Mesothelial cell of epicardium (in vitro differentiated cells): ENCODE data around the gene UBTF. TPM values are rescaled to one million over a fixed set of nuclear protein-coding genes. Genes with fewer than 3 reads are reported as not detected.

Source experiments
- DNase-seq, 2 experiments: peaks; one replicate each; pipeline ENCODE4 v3.0.0; 2021; ENCODE audit warnings: low spot score in 2 of 2; ENCODE audit not compliant: unreplicated experiment in 2 of 2
- H3K27ac Mint-ChIP-seq: 2 replicates; pipeline ENCODE4 v1.8.0; 2021; ENCODE audit warnings: mixed read lengths
- H3K27me3 Mint-ChIP-seq: 2 replicates; pipeline ENCODE4 v1.8.0; 2021; ENCODE audit warnings: low read depth, mixed read lengths
- H3K36me3 Mint-ChIP-seq: 2 replicates; pipeline ENCODE4 v1.8.0; 2021; ENCODE audit warnings: mixed read lengths
- H3K4me1 Mint-ChIP-seq: 2 replicates; pipeline ENCODE4 v1.8.0; 2021; ENCODE audit warnings: mixed read lengths
- H3K4me3 Mint-ChIP-seq: 2 replicates; pipeline ENCODE4 v1.8.0; 2021; ENCODE audit warnings: mild to moderate bottlenecking, moderate library complexity, mixed read lengths
- H3K9me3 Mint-ChIP-seq: 2 replicates; pipeline ENCODE4 v1.8.0; 2021; ENCODE audit warnings: mixed read lengths
- CTCF ChIP-seq: fragments of 200-600 bp; sonication (generic); IDR thresholded peaks from one replicate; pipeline ENCODE4 v1.5.0; 2021; ENCODE audit warnings: antibody characterized with exemption; ENCODE audit not compliant: unreplicated experiment
- total RNA-seq: library from RNA; stranded (reverse); gene quantifications from 3 replicates; pipeline ENCODE4 v1.2.1, GENCODE V29; 2021

Gene UBTF
- total RNA-seq, 1 donor from 2014 or later = 119 TPM

GRCh38 chr17:44263345-44263902 lies 43.9 kb upstream of the UBTF start:
- H3K4me1 Mint-ChIP-seq = no peaks in the 10 kb centered on the region
- peaks cover 13% of the 10 kb centered on the region for H3K27me3 Mint-ChIP-seq
- H3K9me3 Mint-ChIP-seq = no peaks in the 10 kb centered on the region
- H3K4me3 Mint-ChIP-seq = no peak overlapping the region
- DNase-seq = no peak
- H3K27ac Mint-ChIP-seq = no peak overlapping the region
- H3K36me3 Mint-ChIP-seq = no peaks in the 10 kb centered on the region
- no peak for TF ChIP-seq CTCF

- no peaks in the 10 kb centered on the region for H3K9me3 Mint-ChIP-seq
- no peak for DNase-seq
- no peak overlapping the region for H3K27ac Mint-ChIP-seq
- no peak for TF ChIP-seq CTCF
- peaks cover 12% of the 10 kb centered on the region for H3K27me3 Mint-ChIP-seq
- no peaks in the 10 kb centered on the region for H3K4me1 Mint-ChIP-seq
- no peaks in the 10 kb centered on the region for H3K36me3 Mint-ChIP-seq
- H3K4me3 Mint-ChIP-seq = no peak overlapping the region
These were observed 43.3 kb upstream of the UBTF start for GRCh38 chr17:44262654-44263225.

GRCh38 chr17:44260296-44260695 lies 40.8 kb upstream of the UBTF start:
- Mint-ChIP-seq H3K4me3 (no peak overlapping the region), H3K36me3 (no peaks in the 10 kb centered on the region), H3K9me3 (no peaks in the 10 kb centered on the region), H3K4me1 (no peaks in the 10 kb centered on the region), H3K27me3 (peaks cover 21% of the 10 kb centered on the region), H3K27ac (no peak overlapping the region)
- TF ChIP-seq CTCF = no peak
- no peak for DNase-seq

GRCh38 chr17:44258811-44259351 lies 39.4 kb upstream of the UBTF start:
- H3K9me3 Mint-ChIP-seq = no peaks in the 10 kb centered on the region
- no peak for TF ChIP-seq CTCF
- no peaks in the 10 kb centered on the region for H3K4me1 Mint-ChIP-seq
- no peaks in the 10 kb centered on the region for H3K36me3 Mint-ChIP-seq
- no peak overlapping the region for H3K4me3 Mint-ChIP-seq
- no peak for DNase-seq
- H3K27me3 Mint-ChIP-seq = peaks cover 20% of the 10 kb centered on the region
- H3K27ac Mint-ChIP-seq = no peak overlapping the region

- Mint-ChIP-seq H3K4me3 (no peak overlapping the region), H3K4me1 (no peaks in the 10 kb centered on the region), H3K9me3 (no peaks in the 10 kb centered on the region), H3K27ac (no peak overlapping the region), H3K27me3 (peaks cover 17% of the 10 kb centered on the region), H3K36me3 (no peaks in the 10 kb centered on the region)
- no peak for DNase-seq
- no peak for TF ChIP-seq CTCF
These were observed 38.6 kb upstream of the UBTF start for GRCh38 chr17:44257815-44258760.
